DOHH2 (cell line): ENCODE measurements around the gene MRPL27.
"Not testable (repeated sequence)": the region's sequence is repeated elsewhere in the genome, so short reads cannot be mapped to it uniquely, and the experiment has no call there.

ENCODE experiments used
- H3F3A ChIP-seq: fragments of 200-600 bp; sonication (generic), shearing (Covaris generic); 2 replicates; pipeline ENCODE4 v1.6.0; 2016; ENCODE audit warnings: antibody characterized with exemption, mild to moderate bottlenecking; ENCODE audit not compliant: control insufficient read depth, insufficient read depth
- H3K27ac ChIP-seq: fragments of 200-600 bp; sonication (generic); 2 replicates; pipeline ENCODE4 v1.5.1; 2014; ENCODE audit warnings: low read depth, mild to moderate bottlenecking, low read length, moderate library complexity
- H3K27me3 ChIP-seq: fragments of 200-600 bp; sonication (generic); 2 replicates; pipeline ENCODE4 v1.6.1; 2014; ENCODE audit warnings: mild to moderate bottlenecking, low read length, mixed read lengths; ENCODE audit not compliant: control insufficient read depth
- H3K36me3 ChIP-seq: fragments of 200-600 bp; sonication (generic); 2 replicates; pipeline ENCODE4 v1.6.1; 2014; ENCODE audit warnings: mild to moderate bottlenecking, low read length, moderate library complexity, mixed read lengths; ENCODE audit not compliant: control insufficient read depth
- H3K4me1 ChIP-seq: fragments of 200-600 bp; sonication (generic); 2 replicates; pipeline ENCODE4 v1.6.1; 2014; ENCODE audit warnings: mild to moderate bottlenecking, low read length, mixed read lengths; ENCODE audit not compliant: control insufficient read depth
- H3K4me2 ChIP-seq: fragments of 200-600 bp; sonication (generic); 2 replicates; pipeline ENCODE4 v1.6.0; 2014; ENCODE audit warnings: mild to moderate bottlenecking, low read length, moderate library complexity
- H3K4me3 ChIP-seq: fragments of 200-600 bp; sonication (generic); 2 replicates; pipeline ENCODE4 v1.5.1; 2014; ENCODE audit warnings: mild to moderate bottlenecking, low read length, mixed read lengths
- H3K79me2 ChIP-seq: fragments of 200-600 bp; sonication (generic); 2 replicates; pipeline ENCODE4 v1.6.1; 2014; ENCODE audit warnings: mild to moderate bottlenecking, low read length, mixed read lengths; ENCODE audit not compliant: control insufficient read depth
- H3K9me2 ChIP-seq: fragments of 200-600 bp; sonication (generic); replicated peaks from 2 replicates; pipeline ENCODE4 v1.6.1; 2014; ENCODE audit warnings: mild to moderate bottlenecking, low read length, mixed read lengths; ENCODE audit not compliant: control insufficient read depth
- H3K9me3 ChIP-seq: fragments of 200-600 bp; sonication (generic); 2 replicates; pipeline ENCODE4 v1.6.1; 2014; ENCODE audit warnings: antibody characterized with exemption, low read length, mixed read lengths; ENCODE audit not compliant: control insufficient read depth, insufficient read depth
- H4K20me1 ChIP-seq: fragments of 200-600 bp; sonication (generic); 2 replicates; pipeline ENCODE4 v1.6.0; 2014; ENCODE audit warnings: low read depth, mild to moderate bottlenecking, antibody characterized with exemption, low read length, moderate library complexity; ENCODE audit not compliant: control insufficient read depth, insufficient read depth
- CTCF ChIP-seq: fragments of 200-600 bp; sonication (generic); IDR thresholded peaks from one replicate; pipeline ENCODE4 v1.5.1; 2014; ENCODE audit warnings: antibody characterized with exemption, mild to moderate bottlenecking, low read depth, low read length; ENCODE audit not compliant: poor library complexity, severe bottlenecking
- EZH2phosphoT487 ChIP-seq: fragments of 200-600 bp; sonication (generic); IDR thresholded peaks from 2 replicates; pipeline ENCODE4 v1.6.1; 2017; ENCODE audit warnings: borderline replicate concordance, mild to moderate bottlenecking, antibody characterized with exemption, low read length, moderate library complexity, mixed read lengths

The MRPL27 gene

DNA sequence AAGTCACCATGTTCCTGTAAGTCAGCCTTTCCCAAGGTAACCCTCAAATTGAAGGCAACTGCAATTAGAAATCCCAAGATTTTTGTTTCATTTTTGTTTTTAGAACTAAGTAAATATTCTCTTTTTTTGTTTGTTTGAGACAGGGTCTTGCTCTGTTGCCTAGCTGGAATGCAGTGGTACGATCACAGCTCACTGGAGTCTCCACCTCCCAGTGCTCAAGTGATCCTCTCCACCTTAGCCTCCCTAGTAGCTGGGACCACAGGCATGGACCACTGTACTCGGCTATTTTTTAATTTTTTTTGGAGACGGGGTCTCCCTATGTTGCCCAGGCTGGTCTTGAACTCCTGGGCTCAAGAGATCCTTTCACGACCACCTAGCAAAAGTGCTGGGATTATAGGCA, 34.9 kb upstream of the MRPL27 start:
- Histone ChIP-seq H4K20me1 (no peaks in the 10 kb centered on the region), H3K4me1 (no peaks in the 10 kb centered on the region), H3K27me3 (peaks cover 3% of the 10 kb centered on the region; the same call in 1 of the 2 replicates), H3F3A (no peaks in the 10 kb centered on the region), H3K4me3 (no peak overlapping the region), H3K9me3 (no peaks in the 10 kb centered on the region), H3K79me2 (no peaks in the 10 kb centered on the region), H3K9me2 (no peaks in the 10 kb centered on the region), H3K27ac (no peak overlapping the region), H3K36me3 (no peaks in the 10 kb centered on the region), H3K4me2 (no peak overlapping the region)
- TF ChIP-seq CTCF (no peak), EZH2phosphoT487 (no peak)

DNA sequence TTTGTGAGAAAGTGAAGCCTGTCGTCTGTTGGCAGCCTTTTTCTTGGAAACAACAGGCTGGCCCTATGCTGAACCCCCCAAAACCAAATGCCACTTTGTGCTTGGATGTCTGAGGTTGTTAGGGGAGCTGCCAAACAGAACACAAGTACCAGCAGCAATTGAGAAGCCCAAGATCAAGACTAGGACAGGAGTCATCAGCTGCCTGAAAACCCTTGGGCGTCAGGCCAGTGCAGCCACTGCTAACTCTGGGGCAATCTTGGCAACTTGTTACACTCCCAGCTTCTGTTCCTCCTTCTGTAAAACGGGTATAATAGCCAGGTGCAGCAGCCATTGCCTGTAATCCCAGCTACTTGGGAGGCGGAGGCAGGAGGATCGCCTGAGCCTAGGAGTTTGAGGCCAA, 33.6 kb upstream of the MRPL27 start:
- no peaks in the 10 kb centered on the region for H3K9me3 ChIP-seq
- H3K36me3 ChIP-seq = no peaks in the 10 kb centered on the region
- TF ChIP-seq CTCF (no peak), EZH2phosphoT487 (no peak)
- H3K9me2 ChIP-seq = no peaks in the 10 kb centered on the region
- H3F3A ChIP-seq = no peaks in the 10 kb centered on the region
- no peak overlapping the region for H3K27ac ChIP-seq
- no peak overlapping the region for H3K4me2 ChIP-seq
- H3K4me3 ChIP-seq = no peak overlapping the region
- H3K4me1 ChIP-seq = no peaks in the 10 kb centered on the region
- H3K27me3 ChIP-seq = no peaks in the 10 kb centered on the region; the same call in 1 of the 2 replicates
- H3K79me2 ChIP-seq = no peaks in the 10 kb centered on the region
- no peaks in the 10 kb centered on the region for H4K20me1 ChIP-seq

- H4K20me1 ChIP-seq, H3K4me1 ChIP-seq, H3K36me3 ChIP-seq: not testable (repeated sequence)
Observed at GRCh38 chr17:50405351-50405750, 32.4 kb upstream of the MRPL27 start.

GRCh38 chr17:50399591-50399990, 26.6 kb upstream of the MRPL27 start:
- H3K4me3 ChIP-seq, H3K9me2 ChIP-seq, H3K27ac ChIP-seq, H3K27me3 ChIP-seq, H3K9me3 ChIP-seq, H3F3A ChIP-seq, H3K4me2 ChIP-seq: not testable (repeated sequence)
- H3K79me2 ChIP-seq = peaks cover 28% of the 10 kb centered on the region
- H3K36me3 ChIP-seq = peaks cover 24% of the 10 kb centered on the region
- peaks cover 16% of the 10 kb centered on the region for H4K20me1 ChIP-seq
- peaks cover 20% of the 10 kb centered on the region for H3K4me1 ChIP-seq

More at GRCh38 chr17:50405351-50405750, 32.4 kb upstream of the MRPL27 start:
- not testable (repeated sequence) for H3K9me2 ChIP-seq, H3K27me3 ChIP-seq, H3K79me2 ChIP-seq, H3K4me2 ChIP-seq, H3K9me3 ChIP-seq, H3K4me3 ChIP-seq, H3F3A ChIP-seq, H3K27ac ChIP-seq

DNA sequence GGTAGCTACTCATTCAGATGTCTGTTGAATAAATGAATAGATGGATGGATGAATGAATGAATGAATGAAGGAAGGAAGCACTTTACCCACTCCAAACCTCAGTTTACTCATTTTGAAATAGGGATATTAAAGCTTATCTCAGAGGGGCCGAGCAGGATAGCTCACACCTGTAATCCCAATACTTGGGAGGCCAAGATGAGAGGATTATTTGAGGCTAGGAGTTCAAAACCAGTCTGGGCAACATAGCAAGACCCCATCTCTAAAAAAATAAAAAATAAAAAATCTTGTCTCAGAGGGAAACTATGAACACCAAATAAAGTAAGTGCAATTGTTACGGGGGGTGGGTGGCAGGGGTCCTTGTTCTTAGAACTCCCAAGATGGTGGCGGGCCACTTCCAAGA, 25.7 kb upstream of the MRPL27 start:
- not testable (repeated sequence) for H3K9me2 ChIP-seq, H3K27ac ChIP-seq, H3K4me2 ChIP-seq, H3F3A ChIP-seq, H3K9me3 ChIP-seq, H3K4me3 ChIP-seq, H3K27me3 ChIP-seq
- peaks cover 33% of the 10 kb centered on the region for H3K36me3 ChIP-seq
- H3K4me1 ChIP-seq = peaks cover 20% of the 10 kb centered on the region
- peaks cover 16% of the 10 kb centered on the region for H4K20me1 ChIP-seq
- peaks cover 37% of the 10 kb centered on the region for H3K79me2 ChIP-seq
